ENCODE results near the gene GPRC6A.

The GPRC6A gene

GRCh38 chr6:116779573-116780164, 49.2 kb downstream of the GPRC6A start:
- DNase-seq (ENCODE audit: low spot score): peak; percentile 51

GRCh38 chr6:116773886-116774285, 55.0 kb downstream of the GPRC6A start:
- no peak for DNase-seq (ENCODE audit: low spot score)

GRCh38 chr6:116772450-116772849, 56.4 kb downstream of the GPRC6A start:
- DNase-seq (ENCODE audit: low spot score): no peak

- DNase-seq (ENCODE audit: low spot score): no peak
These were observed 61.2 kb downstream of the GPRC6A start for GRCh38 chr6:116767715-116768114.

- no peak for DNase-seq (ENCODE audit: low spot score)
These were observed 62.2 kb downstream of the GPRC6A start for GRCh38 chr6:116766506-116767176.

- DNase-seq (ENCODE audit: low spot score): no peak
These were observed 63.7 kb downstream of the GPRC6A start, which contains the start of gene FAM162B for GRCh38 chr6:116764961-116765841. FAM162B (minus strand) TSS chr6:116765719; CDS start chr6:116765576, 143 bp downstream.

- DNase-seq (ENCODE audit: low spot score): no peak
These were observed 64.3 kb downstream of the GPRC6A start for GRCh38 chr6:116764629-116764960.

- DNase-seq (ENCODE audit: low spot score): no peak
These were observed 64.8 kb downstream of the GPRC6A start for GRCh38 chr6:116763906-116764628.

- DNase-seq (ENCODE audit: low spot score): no peak
These were observed 65.8 kb downstream of the GPRC6A start for GRCh38 chr6:116763048-116763447.

- DNase-seq (ENCODE audit: low spot score): no peak
These were observed 66.6 kb downstream of the GPRC6A start for GRCh38 chr6:116762235-116762634.

- no peak for DNase-seq (ENCODE audit: low spot score)
These were observed 67.1 kb downstream of the GPRC6A start for GRCh38 chr6:116761779-116762178.

- no peak for DNase-seq (ENCODE audit: low spot score)
These were observed 83.7 kb downstream of the GPRC6A start for GRCh38 chr6:116745176-116745575.
